CD14-positive monocyte (primary cell): ENCODE results near the gene GRPR. TPM values are rescaled to one million over a fixed set of nuclear protein-coding genes. Genes with fewer than 3 reads are reported as not detected.

ENCODE experiments used
- DNase-seq, 3 donors: peaks; one replicate each; pipeline ENCODE4 v3.0.0-alpha.2; 2011 to 2022
- H2AFZ ChIP-seq: 2 replicates; pipeline ENCODE4 v1.6.0; 2012; ENCODE audit warnings: mild to moderate bottlenecking, low read depth, low read length, inconsistent platforms; ENCODE audit not compliant: insufficient read depth, poor library complexity, severe bottlenecking
- H3K27ac ChIP-seq, 2 donors: 1 replicate in 1 of 2; 2 replicates in 1 of 2; pipeline ENCODE4 v1.5.1; 2012 to 2013; ENCODE audit warnings: low read length in 2 of 2, control low read depth in 1 of 2, inconsistent platforms in 1 of 2, low read depth in 1 of 2, mild to moderate bottlenecking in 1 of 2
- H3K27me3 ChIP-seq, 2 donors: one replicate each; pipeline versions ENCODE4 v1.6.0 to v1.6.1; 2011 to 2013; ENCODE audit warnings: low read length in 2 of 2; ENCODE audit not compliant: control insufficient read depth in 2 of 2, insufficient read depth in 2 of 2
- H3K36me3 ChIP-seq, 2 donors: replicated peaks in 1 of 2; 1 replicate in 1 of 2; 2 replicates in 1 of 2; pipeline versions ENCODE4 v1.5.1 to v1.6.1; 2012 to 2013; ENCODE audit warnings: low read length in 2 of 2, control low read depth in 1 of 2, inconsistent platforms in 1 of 2, mild to moderate bottlenecking in 1 of 2; ENCODE audit not compliant: insufficient read depth in 2 of 2, control insufficient read depth in 1 of 2
- H3K4me1 ChIP-seq, 2 donors: 1 replicate in 1 of 2; 2 replicates in 1 of 2; pipeline versions ENCODE4 v1.5.1 to v1.6.1; 2012 to 2013; ENCODE audit warnings: low read length in 2 of 2, control low read depth in 1 of 2, inconsistent platforms in 1 of 2, mild to moderate bottlenecking in 1 of 2, moderate library complexity in 1 of 2; ENCODE audit not compliant: insufficient read depth in 2 of 2, control insufficient read depth in 1 of 2
- H3K4me2 ChIP-seq: replicated peaks from 2 replicates; pipeline ENCODE3; 2012; ENCODE audit warnings: low read length, moderate library complexity, mild to moderate bottlenecking; ENCODE audit not compliant: poor library complexity, severe bottlenecking; ENCODE audit errors: extremely low read depth
- H3K4me3 ChIP-seq, 3 experiments: fragments of 200-600 bp in 1 of 3; sonication (generic) in 1 of 3; replicated peaks in 1 of 3; 1 replicate in 2 of 3; 2 replicates in 1 of 3; pipeline ENCODE4 v1.5.1; 2011 to 2013; ENCODE audit warnings: low read length in 3 of 3, mild to moderate bottlenecking in 3 of 3, control low read depth in 2 of 3, low read depth in 2 of 3, inconsistent platforms in 1 of 3, moderate library complexity in 1 of 3
- H3K79me2 ChIP-seq: 2 replicates; pipeline ENCODE4 v1.6.0; 2012; ENCODE audit warnings: mild to moderate bottlenecking, control low read depth, inconsistent platforms, low read length, moderate library complexity; ENCODE audit not compliant: insufficient read depth
- H3K9ac ChIP-seq: 2 replicates; pipeline ENCODE4 v1.6.0; 2017; ENCODE audit warnings: low read length, mild to moderate bottlenecking; ENCODE audit not compliant: insufficient read depth, poor library complexity, severe bottlenecking
- H3K9me3 ChIP-seq, 2 donors: replicated peaks in 1 of 2; 1 replicate in 1 of 2; 2 replicates in 1 of 2; pipeline versions ENCODE4 v1.5.1 to v1.6.1; 2012 to 2013; ENCODE audit warnings: low read length in 2 of 2, control low read depth in 1 of 2; ENCODE audit not compliant: control insufficient read depth in 1 of 2, insufficient read depth in 1 of 2
- H4K20me1 ChIP-seq: 2 replicates; pipeline ENCODE4 v1.6.0; 2012; ENCODE audit warnings: mild to moderate bottlenecking, low read length, control low read depth, moderate library complexity; ENCODE audit not compliant: insufficient read depth
- H3K27ac Mint-ChIP-seq, 7 donors: one replicate each; pipeline ENCODE4 v1.8.0; 2020; ENCODE audit warnings: mild to moderate bottlenecking in 7 of 7, mixed read lengths in 7 of 7, moderate library complexity in 6 of 7, inconsistent platforms in 2 of 7
- H3K27me3 Mint-ChIP-seq, 3 donors: one replicate each; pipeline ENCODE4 v1.8.0; 2021 to 2022; ENCODE audit warnings: low read depth in 3 of 3, mild to moderate bottlenecking in 3 of 3, mixed read lengths in 3 of 3, moderate library complexity in 3 of 3, inconsistent platforms in 1 of 3
- H3K36me3 Mint-ChIP-seq, 2 donors: one replicate each; pipeline ENCODE4 v1.8.0; 2020; ENCODE audit warnings: mixed read lengths in 2 of 2, inconsistent platforms in 1 of 2, mild to moderate bottlenecking in 1 of 2
- H3K4me1 Mint-ChIP-seq: one replicate; pipeline ENCODE4 v1.8.0; 2020; ENCODE audit warnings: mild to moderate bottlenecking, mixed read lengths
- H3K4me3 Mint-ChIP-seq, 2 donors: one replicate each; pipeline ENCODE4 v1.8.0; 2020; ENCODE audit warnings: mild to moderate bottlenecking in 2 of 2, mixed read lengths in 2 of 2, moderate library complexity in 1 of 2
- H3K9me3 Mint-ChIP-seq, 7 donors: one replicate each; pipeline ENCODE4 v1.8.0; 2020 to 2022; ENCODE audit warnings: mixed read lengths in 7 of 7, mild to moderate bottlenecking in 6 of 7, moderate library complexity in 6 of 7, inconsistent platforms in 2 of 7
- WGBS: methylation state at CpG from one replicate; pipeline ENCODE4 v1.1.5; 2013; ENCODE audit warnings: missing lambda C conversion rate; ENCODE audit not compliant: insufficient coverage; 5-methylcytosine and 5-hydroxymethylcytosine counted together
- intact Hi-C, 2 donors: fragments of 100-400 bp; cut with micrococcal nuclease; formaldehyde crosslinking; loops; one replicate each; pipeline versions ENCODE4 v1.15.0 to v1.15.1; 2023
- polyA plus RNA-seq, 3 donors: library from polyadenylated mRNA; depleted of rRNA in 1 of 3; unstranded in 2 of 3; stranded (reverse) in 1 of 3; fragments of 300-500 nt in 2 of 3; fragments of >200 nt in 1 of 3; fragmentation: Illumina TruSeq in 2 of 3; gene quantifications; 1 replicate in 2 of 3; 2 replicates in 1 of 3; pipeline ENCODE4 v1.2.3, GENCODE V29; 2012 to 2021
- TF ChIP-seq, protein P1 (sequence below): fragments of 200-600 bp; IDR thresholded peaks from one replicate; pipeline ENCODE4 v1.8.0; 2022; ENCODE audit warnings: antibody characterized with exemption, mild to moderate bottlenecking

Gene GRPR
- polyA plus RNA-seq, 3 donors = 0.35 to 0.55 (median 0.46) TPM

- intact Hi-C loops = no loop called here
- peaks cover 1% of the 10 kb centered on the region for H3K4me1 Mint-ChIP-seq
- no peak overlapping the region for H3K4me3 Mint-ChIP-seq
- Histone ChIP-seq H3K4me2 (no peak overlapping the region), H3K79me2 (no peaks in the 10 kb centered on the region), H3K27me3 (peaks cover 0 to 18% of the 10 kb centered on the region in 2 donors), H3K36me3 (no peaks in the 10 kb centered on the region), H4K20me1 (no peaks in the 10 kb centered on the region), H2AFZ (no peak overlapping the region), H3K9ac (no peak overlapping the region), H3K4me3 (no peak overlapping the region), H3K4me1 (no peaks in the 10 kb centered on the region), H3K9me3 (peaks cover 3 to 6% of the 10 kb centered on the region in 2 donors), H3K27ac (no peak overlapping the region)
- no peak overlapping the region for H3K27ac Mint-ChIP-seq
- no peaks in the 10 kb centered on the region for H3K36me3 Mint-ChIP-seq
- peaks cover 0 to 15% (median 9%) of the 10 kb centered on the region in 7 donors for H3K9me3 Mint-ChIP-seq
- H3K27me3 Mint-ChIP-seq = peaks cover 0 to 20% (median 5%) of the 10 kb centered on the region in 3 donors
- DNase-seq = no peak
- TF ChIP-seq, protein P1, sequence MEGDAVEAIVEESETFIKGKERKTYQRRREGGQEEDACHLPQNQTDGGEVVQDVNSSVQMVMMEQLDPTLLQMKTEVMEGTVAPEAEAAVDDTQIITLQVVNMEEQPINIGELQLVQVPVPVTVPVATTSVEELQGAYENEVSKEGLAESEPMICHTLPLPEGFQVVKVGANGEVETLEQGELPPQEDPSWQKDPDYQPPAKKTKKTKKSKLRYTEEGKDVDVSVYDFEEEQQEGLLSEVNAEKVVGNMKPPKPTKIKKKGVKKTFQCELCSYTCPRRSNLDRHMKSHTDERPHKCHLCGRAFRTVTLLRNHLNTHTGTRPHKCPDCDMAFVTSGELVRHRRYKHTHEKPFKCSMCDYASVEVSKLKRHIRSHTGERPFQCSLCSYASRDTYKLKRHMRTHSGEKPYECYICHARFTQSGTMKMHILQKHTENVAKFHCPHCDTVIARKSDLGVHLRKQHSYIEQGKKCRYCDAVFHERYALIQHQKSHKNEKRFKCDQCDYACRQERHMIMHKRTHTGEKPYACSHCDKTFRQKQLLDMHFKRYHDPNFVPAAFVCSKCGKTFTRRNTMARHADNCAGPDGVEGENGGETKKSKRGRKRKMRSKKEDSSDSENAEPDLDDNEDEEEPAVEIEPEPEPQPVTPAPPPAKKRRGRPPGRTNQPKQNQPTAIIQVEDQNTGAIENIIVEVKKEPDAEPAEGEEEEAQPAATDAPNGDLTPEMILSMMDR = no peak
- WGBS = 100% methylated on average over 1 of the region's 4 CpGs
These were observed 48.6 kb downstream of the GRPR start for GRCh38 chrX:16171944-16172343.

- peaks cover 0 to 4% of the 10 kb centered on the region in 2 donors for H3K4me1 ChIP-seq
- H3K9me3 ChIP-seq = peaks cover 3% of the 10 kb centered on the region in 2 donors
- Mint-ChIP-seq H3K36me3 (no peaks in the 10 kb centered on the region), H3K4me1 (peaks cover 6% of the 10 kb centered on the region), H3K4me3 (no peak overlapping the region), H3K9me3 (peaks cover 0 to 14% (median 7%) of the 10 kb centered on the region in 7 donors), H3K27ac (no peak overlapping the region), H3K27me3 (peaks cover 0 to 23% (median 3%) of the 10 kb centered on the region in 3 donors)
- DNase-seq = no peak
- peaks cover 0 to 22% of the 10 kb centered on the region in 2 donors for H3K27me3 ChIP-seq
- H3K9ac ChIP-seq = no peak overlapping the region
- H3K4me2 ChIP-seq = no peak overlapping the region
- no peak overlapping the region for H2AFZ ChIP-seq
- TF ChIP-seq, protein P1 = no peak
- no peaks in the 10 kb centered on the region for H3K36me3 ChIP-seq
- WGBS = no CpG with 5 or more reads among the region's 3 CpGs
- H4K20me1 ChIP-seq = no peaks in the 10 kb centered on the region
- H3K4me3 ChIP-seq = no peak overlapping the region
- no peak overlapping the region for H3K27ac ChIP-seq
- intact Hi-C loops = no loop called here
- H3K79me2 ChIP-seq = no peaks in the 10 kb centered on the region
These were observed 49.0 kb downstream of the GRPR start for GRCh38 chrX:16172391-16172790.
